ENCODE measurements around the gene MYBPH. TPM values are rescaled to one million over a fixed set of nuclear protein-coding genes. Genes with fewer than 3 reads are reported as not detected.

MYBPH gene
- total RNA-seq, 1 experiment from 2014 or later, result not detected

DNA sequence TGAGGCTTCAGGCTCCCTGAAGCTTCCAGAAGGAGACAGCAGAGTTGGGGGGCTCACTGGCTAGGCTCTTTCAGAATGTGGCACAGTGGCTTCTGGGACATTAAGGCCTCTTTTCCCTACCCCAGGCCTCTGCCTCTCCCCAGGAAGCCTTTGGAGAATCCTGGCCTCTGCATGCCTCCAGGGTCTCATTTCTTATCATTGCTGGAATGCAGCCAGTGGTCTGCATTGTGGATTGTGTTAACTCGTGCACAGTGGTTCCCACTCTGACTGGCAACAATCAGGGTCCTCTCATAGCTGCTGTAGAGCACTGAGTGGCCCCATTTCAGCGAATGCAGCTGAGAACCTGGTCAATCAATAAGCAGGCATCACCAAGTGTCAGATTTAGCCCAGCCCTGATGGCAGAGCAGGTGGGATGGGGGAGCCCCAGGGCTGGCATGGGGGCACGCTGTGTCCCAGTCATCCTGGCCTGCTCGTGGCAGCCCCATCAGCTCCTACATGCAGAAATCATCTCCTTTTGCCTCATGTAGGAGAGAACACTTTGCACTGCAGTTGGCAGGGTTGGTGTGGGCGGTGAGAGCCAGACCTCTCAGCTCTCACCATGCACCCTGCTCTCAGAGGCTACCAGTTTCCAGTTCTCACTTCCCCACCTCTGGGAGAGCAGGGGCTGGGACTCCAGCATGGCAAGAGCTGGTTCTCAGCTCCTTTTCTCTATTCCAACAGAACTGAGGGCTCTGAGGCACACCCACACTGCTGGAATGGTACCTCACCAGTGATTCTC is 34.7 kb downstream of the MYBPH start:
- no TSS peak for BruUV-seq (replicated peaks)
- Histone ChIP-seq H3K4me3 (ENCODE audit: low read depth, low read length, poor library complexity, severe bottlenecking) (no peak overlapping the region), H3K4me1 (ENCODE audit: insufficient read depth, low read length, poor library complexity, severe bottlenecking) (peaks cover 5% of the 10 kb centered on the region), H3K27me3 (replicated peaks; ENCODE audit: insufficient read depth, low read depth, low read length, poor library complexity) (no peaks in the 10 kb centered on the region), H3K27ac (ENCODE audit: low read depth, low read length, poor library complexity, severe bottlenecking) (no peak overlapping the region), H3K36me3 (ENCODE audit: insufficient read depth, low read length, poor library complexity, severe bottlenecking) (no peaks in the 10 kb centered on the region), H3K9me3 (ENCODE audit: low read depth, low read length, poor library complexity, severe bottlenecking) (no peaks in the 10 kb centered on the region)
- DNase-seq (ENCODE audit: low spot score), result no peak
- POLR2A ChIA-PET (ENCODE audit: low non-redundant PET), result no interaction called here
- CTCF ChIA-PET, result no interaction called here
- TF ChIP-seq EZH2 (IDR thresholded peaks at IDR 0.05; ENCODE audit: borderline replicate concordance, low read depth, low read length, poor library complexity, severe bottlenecking) (no peak), CTCF (conservative IDR thresholded peaks at IDR 0.05; ENCODE audit: low read depth, low read length) (no peak)
- intact Hi-C loops (cut with micrococcal nuclease; ENCODE audit: unreplicated experiment), result no loop called here

DNA sequence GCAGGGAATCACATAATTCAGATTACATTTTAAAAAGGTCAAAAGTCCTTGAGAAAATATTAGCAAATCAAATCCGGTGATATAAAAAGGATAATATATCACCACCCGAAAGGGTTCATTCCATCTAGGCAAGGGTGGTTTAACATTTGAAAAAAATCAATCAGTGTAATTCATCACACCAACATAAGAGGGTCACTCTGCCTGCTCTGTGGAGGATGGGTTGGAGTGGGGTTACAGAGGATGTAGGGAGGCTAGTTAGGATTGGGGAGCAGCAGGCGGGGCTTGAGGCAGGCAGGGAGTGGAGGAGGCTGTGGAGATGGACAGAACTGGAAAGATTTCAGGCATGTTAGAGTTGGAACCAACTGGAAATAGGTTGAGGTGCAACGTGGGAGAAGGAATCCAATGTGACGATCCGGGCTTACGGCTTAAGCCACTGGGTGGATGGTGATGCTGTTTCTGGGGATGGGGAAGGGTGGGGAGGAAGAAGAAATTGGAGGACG is 35.6 kb downstream of the MYBPH start:
- TF ChIP-seq CTCF (conservative IDR thresholded peaks at IDR 0.05; ENCODE audit: low read depth, low read length) (no peak), EZH2 (IDR thresholded peaks at IDR 0.05; ENCODE audit: borderline replicate concordance, low read depth, low read length, poor library complexity, severe bottlenecking) (no peak)
- CTCF ChIA-PET, result no interaction called here
- H3K36me3 ChIP-seq (ENCODE audit: insufficient read depth, low read length, poor library complexity, severe bottlenecking), result no peaks in the 10 kb centered on the region
- H3K27ac ChIP-seq (ENCODE audit: low read depth, low read length, poor library complexity, severe bottlenecking), result no peak overlapping the region
- intact Hi-C loops (cut with micrococcal nuclease; ENCODE audit: unreplicated experiment), result no loop called here
- BruUV-seq (replicated peaks), result no TSS peak
- DNase-seq (ENCODE audit: low spot score), result no peak
- no peak overlapping the region for H3K4me3 ChIP-seq (ENCODE audit: low read depth, low read length, poor library complexity, severe bottlenecking)
- peaks cover 5% of the 10 kb centered on the region for H3K4me1 ChIP-seq (ENCODE audit: insufficient read depth, low read length, poor library complexity, severe bottlenecking)
- no peaks in the 10 kb centered on the region for H3K27me3 ChIP-seq (replicated peaks; ENCODE audit: insufficient read depth, low read depth, low read length, poor library complexity)
- H3K9me3 ChIP-seq (ENCODE audit: low read depth, low read length, poor library complexity, severe bottlenecking), result no peaks in the 10 kb centered on the region
- POLR2A ChIA-PET (ENCODE audit: low non-redundant PET), result no interaction called here

- intact Hi-C loops (cut with micrococcal nuclease; ENCODE audit: unreplicated experiment), result no loop called here
- TF ChIP-seq CTCF (conservative IDR thresholded peaks at IDR 0.05; ENCODE audit: low read depth, low read length), result no peak
- no peaks in the 10 kb centered on the region for H3K36me3 ChIP-seq (ENCODE audit: insufficient read depth, low read length, poor library complexity, severe bottlenecking)
- DNase-seq (ENCODE audit: low spot score), result no peak
- H3K27me3 ChIP-seq (replicated peaks; ENCODE audit: insufficient read depth, low read depth, low read length, poor library complexity), result no peaks in the 10 kb centered on the region
- no peak overlapping the region for H3K27ac ChIP-seq (ENCODE audit: low read depth, low read length, poor library complexity, severe bottlenecking)
- no peaks in the 10 kb centered on the region for H3K4me1 ChIP-seq (ENCODE audit: insufficient read depth, low read length, poor library complexity, severe bottlenecking)
- CTCF ChIA-PET, result no interaction called here
- no peak overlapping the region for H3K4me3 ChIP-seq (ENCODE audit: low read depth, low read length, poor library complexity, severe bottlenecking)
- POLR2A ChIA-PET (ENCODE audit: low non-redundant PET), result no interaction called here
- H3K9me3 ChIP-seq (ENCODE audit: low read depth, low read length, poor library complexity, severe bottlenecking), result no peaks in the 10 kb centered on the region
- BruUV-seq (replicated peaks), result no TSS peak
These were observed 37.6 kb downstream of the MYBPH start for GRCh38 chr1:203138066-203138465.
